HG02884 (cell line): ENCODE measurements around the gene SMCO3.

ENCODE experiments used
- ATAC-seq: cut with Tn5 transposase; IDR thresholded peaks from one replicate; pipeline ENCODE4 v1.9.1; 2021; ENCODE audit warnings: mild to moderate bottlenecking, moderate library complexity; ENCODE audit not compliant: unreplicated experiment

The SMCO3 gene

DNA sequence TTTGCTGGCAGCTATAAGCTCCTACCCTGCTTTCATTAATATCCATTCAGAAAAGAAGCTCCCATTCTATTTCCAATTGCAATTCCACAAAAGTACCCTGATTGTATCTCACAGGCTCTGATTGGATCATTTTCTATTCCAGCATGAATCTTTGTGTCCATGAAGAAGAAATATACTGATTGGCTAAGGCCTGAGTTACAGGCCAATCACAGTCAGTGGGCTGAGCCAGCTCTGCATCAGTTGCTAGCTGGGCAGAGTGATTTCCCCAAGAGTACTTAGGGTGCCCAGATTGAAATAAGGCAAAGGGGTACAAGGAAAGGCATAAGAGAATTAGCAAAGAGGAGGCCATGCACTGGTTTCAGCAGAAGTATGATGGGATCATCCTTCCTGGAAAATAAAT, 14.9 kb upstream of the SMCO3 start:
- peak; percentile 81 for ATAC-seq

DNA sequence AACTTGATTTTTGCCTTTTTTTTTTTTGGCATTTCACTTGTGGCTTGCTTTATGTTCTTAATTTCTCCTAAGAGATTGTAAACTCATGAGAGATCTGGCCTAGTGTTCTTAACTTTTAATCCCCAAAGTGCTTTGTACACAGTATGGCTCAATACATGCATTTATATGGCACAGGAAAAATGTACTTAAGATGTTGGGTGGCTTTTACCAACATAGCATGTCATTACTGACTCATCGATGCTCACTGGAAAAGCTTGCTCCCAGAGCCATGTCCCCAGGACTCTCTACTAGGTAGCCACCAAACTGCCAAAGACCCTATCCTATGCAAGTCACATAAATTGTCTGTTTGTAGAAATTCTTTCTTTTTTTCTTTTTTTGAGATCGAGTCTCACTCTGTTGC, 13.1 kb upstream of the SMCO3 start:
- no peak for ATAC-seq

DNA sequence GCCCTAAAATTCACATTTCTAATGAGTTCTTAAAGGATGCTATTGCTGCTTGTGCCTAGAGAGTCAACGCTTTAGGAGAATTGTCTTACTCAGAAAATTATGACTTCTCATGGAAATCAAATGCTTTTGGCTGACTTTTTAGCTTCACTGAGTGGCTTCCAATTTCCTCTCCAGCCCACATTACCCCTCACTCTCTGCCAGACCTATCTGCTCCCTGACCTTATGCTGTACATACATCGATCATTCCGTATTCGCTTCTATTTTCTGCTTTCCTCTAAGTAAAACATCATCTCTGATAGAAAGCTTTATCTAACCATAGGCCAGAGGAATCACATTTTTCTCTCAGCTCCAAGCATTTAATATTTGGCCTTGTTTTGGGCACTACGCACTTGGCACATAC, 12.5 kb upstream of the SMCO3 start:
- ATAC-seq = no peak

DNA sequence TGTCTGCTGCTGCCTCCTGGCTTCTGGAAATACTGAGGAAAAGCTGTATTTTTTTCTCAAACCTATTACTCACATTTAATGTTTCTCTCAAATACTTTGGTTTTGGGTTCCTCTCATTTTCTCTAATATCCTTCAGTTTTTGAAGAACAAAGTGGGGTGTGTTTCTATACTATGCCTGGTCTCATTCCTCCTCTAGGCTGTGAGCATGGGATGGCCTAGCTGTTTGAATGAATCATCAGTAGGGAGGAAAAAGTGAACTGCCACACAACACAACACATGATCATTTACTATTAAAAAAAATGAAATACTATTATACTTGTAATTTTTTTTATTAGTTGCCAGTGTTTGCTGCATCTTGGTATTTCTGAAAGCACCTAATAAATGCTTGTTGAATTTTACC, 11.3 kb upstream of the SMCO3 start:
- no peak for ATAC-seq

DNA sequence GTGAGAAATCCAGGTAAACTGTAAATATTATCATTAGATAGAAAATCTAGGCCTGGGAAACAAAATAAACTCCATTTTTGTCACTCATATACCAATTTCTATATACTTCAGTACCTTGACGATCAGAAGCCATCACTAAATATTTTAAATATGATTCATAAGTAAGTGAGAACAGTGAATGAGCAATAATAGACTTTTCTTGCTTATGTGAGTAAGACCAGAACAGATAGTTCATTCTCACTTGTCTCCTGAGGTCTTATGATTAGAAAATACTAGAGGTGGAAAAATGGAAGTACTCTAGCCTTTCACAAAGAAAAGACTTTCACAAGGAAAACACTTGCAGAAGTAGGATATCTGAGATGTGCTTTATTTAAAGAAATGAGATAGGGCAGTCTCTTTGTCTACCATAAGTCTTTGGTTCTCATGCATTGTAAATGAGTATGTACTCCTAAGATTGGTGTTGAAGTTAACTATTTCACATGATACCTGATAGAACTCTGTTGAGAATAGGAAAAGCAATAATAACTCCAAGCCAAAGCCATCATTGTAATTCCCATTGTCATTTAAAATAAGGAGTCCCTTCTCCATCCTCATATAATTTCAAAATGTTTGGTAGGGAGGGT, 10.1 kb upstream of the SMCO3 start:
- ATAC-seq = no peak

DNA sequence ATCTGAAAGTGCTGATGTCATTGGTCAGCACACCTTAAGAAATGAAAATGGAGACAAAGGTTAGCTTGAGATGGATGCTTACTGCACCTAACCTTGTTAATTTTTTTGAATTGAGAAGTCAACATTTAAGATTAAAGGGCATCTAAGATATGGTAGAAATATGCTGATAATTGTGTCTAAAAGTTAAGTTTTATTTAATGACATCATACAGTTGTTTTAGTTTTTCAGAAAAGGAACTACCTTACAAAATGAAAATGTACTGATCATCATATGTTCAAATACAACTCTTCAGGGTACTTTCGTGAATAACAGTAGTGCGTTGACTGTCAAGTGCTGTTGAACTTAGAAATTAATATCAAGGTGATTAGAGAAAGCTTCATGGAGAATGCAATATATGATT, 2.5 kb downstream of the SMCO3 start:
- no peak for ATAC-seq

DNA sequence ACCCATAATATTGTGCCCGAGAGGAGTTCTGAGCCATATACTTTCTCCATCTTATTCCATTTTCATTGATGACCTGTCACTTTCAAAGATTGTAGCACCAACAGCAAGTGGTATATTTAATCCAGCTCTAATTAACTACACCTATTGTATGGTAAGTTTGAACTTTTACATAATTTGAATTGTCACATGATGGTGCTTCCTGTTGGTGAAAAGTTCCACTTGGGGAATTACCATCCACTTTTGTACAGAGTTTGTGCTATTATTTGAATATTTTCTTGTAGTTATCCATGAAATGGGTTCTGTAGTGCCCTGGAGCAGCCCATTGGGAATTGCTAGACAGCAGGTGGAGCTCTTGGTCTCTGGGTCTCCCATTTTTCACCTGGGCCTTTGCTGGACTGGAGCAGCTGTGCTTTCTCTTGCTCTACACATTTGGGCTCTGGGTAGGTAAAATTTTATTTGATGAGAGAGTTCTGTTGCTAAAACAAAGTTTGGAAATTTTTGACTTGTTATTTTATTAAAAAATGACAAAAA, 3.0 kb downstream of the SMCO3 start:
- no peak for ATAC-seq

DNA sequence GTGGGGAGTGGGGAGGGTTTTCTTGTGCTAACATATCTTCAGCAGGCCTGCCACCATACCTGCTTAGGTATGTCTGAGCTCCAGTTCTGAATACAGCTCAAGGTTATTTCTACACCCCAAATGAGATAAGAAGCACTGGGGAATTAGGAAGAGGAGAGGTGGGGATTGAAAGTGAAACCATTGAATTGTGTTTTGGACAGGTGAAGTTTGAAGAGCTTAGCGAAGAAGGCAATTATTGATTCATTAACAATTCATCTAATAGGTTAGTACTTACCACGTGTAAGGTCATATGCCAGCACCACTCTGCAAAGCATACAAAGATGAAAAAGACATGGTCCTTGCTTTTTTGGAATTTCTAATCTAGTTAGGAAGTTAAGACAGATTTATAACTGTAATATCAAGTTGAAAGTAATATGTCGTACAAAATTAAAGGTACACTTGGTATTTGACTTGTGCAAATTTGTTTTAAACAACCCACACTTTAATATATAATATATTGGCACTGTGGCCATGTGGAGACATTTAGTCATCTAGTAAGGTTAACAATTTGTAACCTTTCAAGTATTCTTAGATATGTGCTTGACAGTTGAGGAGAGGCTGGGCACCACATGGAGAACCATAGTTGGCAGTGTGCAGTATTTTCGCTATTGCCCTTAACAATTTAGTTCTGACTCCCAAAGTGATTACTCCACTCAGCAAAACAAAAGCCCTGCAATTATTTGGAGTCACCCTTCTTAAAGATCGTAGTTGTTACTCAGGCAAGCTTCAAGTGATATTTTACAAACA, 3.6 kb downstream of the SMCO3 start:
- ATAC-seq = no peak

DNA sequence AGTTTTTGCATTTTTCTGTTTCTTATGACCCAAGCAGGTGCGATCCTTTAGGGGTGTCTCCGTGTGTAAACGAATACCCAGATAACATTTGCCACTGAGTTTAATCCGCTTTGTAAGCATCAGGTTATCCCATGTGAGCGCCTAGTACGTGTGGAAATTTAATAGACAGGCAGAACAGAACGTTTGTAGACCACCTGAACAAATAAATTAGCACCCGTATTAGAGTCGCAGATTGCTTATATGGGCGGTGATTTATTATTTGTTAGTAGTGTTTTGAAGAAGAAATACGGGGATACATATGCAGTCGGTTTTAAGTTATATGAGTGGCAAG, 10.2 kb downstream of the SMCO3 start:
- peak; percentile 10 for ATAC-seq

DNA sequence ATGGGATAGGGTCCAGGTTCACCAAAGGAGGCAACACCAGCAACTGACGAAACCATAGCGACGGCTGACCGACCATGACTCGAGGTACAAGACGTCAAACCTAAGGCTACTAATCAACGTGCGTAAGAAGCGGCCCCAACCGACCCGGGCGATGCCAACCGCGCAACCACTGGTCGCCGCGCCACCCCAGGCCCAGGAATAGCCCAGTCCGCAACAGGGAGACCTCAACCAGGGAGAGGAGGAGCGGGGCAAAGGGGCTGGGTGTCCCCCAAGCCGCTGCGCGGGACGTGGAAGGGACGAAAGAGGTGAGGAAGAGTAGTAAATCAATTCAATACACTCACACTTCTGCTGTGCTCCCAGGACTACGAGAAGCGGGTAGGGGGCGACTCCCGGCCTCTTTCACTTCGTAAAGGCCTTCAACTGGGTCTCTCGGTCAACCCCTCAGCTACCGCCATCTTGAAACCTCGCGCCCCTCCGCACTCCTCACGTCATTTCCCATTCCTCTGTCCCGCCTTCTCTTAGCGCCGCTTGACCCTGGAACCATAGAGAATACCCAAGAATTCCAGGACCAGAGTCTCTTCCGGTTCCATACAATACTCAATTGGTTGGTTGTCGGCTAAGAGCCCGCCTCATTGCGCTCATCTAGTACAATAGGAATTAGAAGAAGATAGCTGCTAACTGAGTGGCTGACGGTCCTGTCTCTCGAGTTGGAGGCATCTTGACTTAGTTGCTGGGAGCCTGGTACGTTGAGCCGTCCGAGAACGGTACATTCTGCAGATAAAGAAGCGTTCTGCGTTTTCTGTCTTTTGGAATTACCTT, 10.8 kb downstream of the SMCO3 start, which contains the start of the genes C12orf60 and WBP11:
TSS of gene C12orf60 (plus strand) at position 660 of the 819 bp plus-strand sequence. CDS start 19,266 bp downstream, outside the sequence.
TSS of gene WBP11 (minus strand) at position 468 of the 819 bp plus-strand sequence. CDS start 2,095 bp downstream, outside the sequence.
- peak; percentile 99 for ATAC-seq

DNA sequence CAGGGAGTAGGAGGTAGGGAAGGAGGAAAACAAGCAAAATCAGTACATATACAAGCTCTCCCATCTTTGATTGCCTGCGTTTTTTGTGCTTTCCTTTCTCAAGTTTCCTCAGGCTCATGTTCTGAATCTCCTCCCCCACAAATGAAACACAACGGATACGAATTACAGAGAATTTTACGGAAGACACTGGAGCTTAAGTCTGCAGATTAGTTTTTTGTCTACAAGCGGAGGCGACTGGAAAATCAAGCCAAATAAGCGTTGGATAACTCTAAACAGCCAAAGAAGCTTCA, 11.3 kb downstream of the SMCO3 start:
- no peak for ATAC-seq

DNA sequence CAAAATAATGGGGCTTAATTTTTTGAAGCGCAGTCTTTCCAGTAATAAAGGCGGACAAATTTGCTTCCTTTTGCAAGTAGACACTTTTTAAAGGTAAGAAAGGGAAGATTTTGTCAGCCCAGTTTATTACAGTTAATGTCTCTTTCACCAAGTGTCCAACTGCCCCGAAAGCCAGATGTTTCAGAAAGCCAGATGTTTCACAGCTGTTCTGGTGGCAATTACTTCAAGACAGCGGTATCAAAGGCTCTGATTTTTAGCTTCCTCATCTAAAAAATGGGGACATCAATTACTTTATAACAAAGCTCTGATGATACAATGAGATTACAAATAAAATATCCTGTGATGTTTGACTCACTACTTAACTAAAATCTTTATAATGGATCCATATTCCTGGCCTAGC, 11.7 kb downstream of the SMCO3 start:
- no peak for ATAC-seq

DNA sequence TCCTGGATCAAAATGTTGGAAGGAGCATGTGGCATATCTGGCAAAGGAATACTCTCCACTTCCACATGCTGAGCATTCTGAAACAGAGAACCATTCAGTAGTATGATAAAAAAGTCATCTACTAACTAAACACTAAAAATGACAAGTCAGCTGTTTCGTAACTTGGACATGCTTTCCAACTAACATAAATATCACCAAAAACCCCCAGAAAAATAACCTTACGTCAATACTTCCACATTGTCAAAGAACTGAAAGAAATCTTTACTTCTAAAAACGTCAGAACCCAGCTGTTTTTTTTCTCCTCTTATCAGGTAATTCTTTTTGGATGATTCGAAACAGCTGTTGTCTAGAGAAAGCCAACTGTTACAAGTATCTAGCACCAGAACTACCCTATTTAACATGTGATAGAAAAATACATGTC, 18.9 kb downstream of the SMCO3 start:
- ATAC-seq = no peak

DNA sequence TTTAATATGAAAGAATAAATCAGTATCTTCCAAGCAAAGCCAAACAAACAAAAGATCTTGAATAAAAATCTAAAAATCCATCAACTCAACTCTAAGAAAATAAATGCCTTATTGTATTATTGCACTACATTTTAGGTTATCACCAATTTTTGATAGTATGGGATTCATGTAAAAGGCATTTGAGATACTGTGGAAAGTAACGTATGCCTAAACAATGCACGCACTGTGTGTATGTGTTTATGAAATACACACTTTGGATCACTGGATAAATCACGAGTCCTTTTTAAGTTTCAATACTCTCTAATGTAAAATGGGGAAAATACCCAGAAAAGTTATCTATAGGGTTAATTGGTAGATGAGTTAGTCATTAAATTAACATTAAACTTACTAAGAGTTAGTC, 28.4 kb downstream of the SMCO3 start:
- ATAC-seq = no peak

DNA sequence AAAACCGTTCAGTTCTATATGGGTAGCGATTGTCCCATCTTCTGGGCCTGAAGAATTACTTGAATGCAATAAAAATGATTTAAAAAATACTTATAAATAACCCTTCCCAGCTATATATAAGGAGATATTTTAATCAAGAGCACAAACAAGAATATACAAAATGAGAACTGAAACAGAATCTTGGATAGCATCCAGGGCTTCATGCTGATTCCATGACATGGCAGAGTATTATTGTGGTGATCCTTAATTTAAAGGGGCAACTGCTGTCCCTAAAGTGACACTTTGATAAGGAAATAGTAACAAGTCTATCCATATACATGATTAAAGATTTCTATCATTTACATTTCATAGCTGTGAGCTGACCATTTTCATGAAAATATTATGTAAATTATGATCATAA, 29.5 kb downstream of the SMCO3 start:
- ATAC-seq = no peak

DNA sequence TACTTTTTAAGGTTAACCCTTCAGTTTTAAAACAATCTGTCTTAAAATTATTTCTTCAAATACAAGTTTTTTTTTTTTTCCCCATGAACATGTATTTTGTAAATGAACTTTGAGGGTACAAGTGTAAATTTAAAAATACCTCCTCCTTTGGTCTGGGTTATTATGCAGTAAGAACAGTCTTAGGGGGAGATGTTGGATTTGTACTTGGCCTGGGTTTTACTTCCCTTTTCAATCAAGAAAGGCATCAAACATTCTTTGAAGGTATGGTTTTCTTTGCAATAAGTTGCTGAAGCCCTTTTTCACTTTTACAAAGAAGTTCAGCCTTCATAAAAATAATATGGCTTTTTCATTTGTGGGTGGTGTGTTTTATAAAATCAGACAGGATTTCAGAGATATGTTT, 31.2 kb downstream of the SMCO3 start:
- ATAC-seq = peak; percentile 57

DNA sequence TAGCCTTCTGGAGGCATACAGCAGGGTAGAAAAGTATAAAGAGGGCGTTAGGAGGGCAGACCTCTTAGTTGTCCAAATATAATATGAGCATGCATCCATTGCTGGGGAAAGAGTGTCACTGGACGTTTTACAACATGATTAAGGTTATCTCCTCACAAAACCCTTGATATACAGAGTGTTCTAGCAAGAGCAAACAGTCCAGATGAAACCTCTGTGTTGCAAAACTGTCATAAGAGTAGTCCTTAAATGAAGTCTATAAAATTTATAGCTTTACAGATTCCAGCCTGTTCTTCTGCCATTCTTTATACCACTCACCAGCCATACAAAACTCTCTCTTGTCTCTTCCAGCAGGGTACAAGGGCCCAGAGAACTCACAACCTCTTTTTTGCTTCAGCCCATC, 32.4 kb downstream of the SMCO3 start:
- ATAC-seq = no peak

DNA sequence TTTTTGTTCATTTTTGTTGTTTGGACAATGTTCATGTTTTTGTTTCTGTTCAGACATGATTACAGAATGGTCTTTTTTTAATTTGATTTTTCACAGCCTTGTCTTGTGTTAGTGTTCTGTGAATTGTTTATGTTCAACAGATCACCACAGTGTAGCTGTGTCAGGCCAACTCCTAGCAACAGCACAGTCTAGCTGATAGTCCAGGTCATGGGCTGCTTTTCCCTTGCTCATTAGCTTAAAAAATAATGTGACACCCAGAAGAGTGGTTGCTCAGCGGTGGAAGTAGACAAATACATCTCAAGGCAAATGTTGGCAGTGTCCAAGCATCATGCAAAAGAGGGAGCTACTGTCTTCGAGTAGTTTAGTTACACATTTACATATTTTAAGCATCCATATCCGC, 33.1 kb downstream of the SMCO3 start:
- ATAC-seq = no peak

DNA sequence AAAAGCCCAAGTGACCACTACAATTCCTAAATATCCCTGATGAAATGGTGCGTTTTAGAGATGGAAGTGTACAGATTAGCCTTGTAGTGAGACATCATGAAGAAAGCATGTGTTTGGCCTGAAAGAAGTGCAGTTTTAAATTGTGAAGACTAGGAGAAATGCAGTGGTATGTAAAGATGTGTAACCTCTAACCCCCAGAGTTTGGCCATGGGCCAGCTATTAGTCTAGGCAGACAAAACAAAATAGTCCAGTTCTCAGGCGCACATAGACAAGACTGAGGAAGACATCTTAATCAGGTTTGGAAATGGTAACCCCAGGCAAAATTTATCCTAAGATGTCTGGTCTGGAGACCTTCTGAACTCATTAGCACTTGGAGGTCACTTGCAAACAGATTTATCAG, 34.1 kb downstream of the SMCO3 start:
- ATAC-seq = no peak

DNA sequence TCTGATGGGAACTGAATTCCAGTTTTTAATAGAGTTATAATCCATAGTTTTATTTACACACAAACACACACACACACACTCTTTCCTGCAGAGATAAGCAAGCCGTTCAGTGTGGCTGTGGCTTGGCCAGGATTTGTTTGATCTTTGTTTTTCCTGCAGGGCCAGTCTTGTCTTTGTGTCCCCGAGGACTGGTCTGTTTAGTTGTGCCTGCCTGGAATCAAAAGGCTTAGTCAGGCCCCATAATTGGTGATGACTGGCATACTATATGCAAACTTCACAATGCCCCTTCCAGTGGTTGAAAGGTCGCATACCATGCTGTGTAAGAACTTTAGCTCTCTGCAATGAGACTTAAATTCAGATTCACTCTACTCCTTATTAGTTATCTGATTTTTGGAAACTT, 36.7 kb downstream of the SMCO3 start:
- no peak for ATAC-seq

DNA sequence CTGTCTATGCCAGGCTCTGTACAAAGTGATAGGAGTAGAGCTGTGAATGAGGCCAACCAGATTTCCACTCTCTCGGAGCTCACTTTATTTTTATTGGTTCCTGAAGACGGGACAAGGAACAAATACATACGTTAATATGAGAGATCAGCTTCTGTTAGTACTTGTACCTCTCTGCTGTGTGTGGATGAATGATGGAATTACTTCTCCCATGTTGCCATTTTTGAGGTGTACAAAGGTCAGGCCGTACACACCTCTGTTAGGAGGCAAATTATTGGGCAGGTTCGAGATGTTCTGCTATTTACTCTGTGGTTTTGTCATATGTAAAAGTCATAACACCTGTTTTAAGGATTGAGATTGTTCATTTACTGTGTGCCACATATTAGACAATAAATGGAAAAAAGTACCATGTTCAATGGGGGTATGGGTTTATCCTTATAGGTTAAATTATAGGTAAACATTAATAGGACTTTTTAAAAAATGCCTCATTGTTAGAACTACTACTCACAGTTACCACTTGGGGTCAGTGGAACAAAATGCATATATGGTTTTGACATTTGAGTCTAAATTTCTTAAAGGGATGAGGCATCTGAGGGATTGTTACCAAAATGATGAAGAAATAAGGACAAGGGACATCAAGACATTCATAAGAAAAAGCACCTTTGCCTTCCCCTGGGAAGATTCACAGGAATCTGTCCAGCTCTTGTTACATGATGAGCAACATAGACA, 37.6 kb downstream of the SMCO3 start:
- no peak for ATAC-seq
